GM23248 (cell line): ENCODE measurements around the gene QSOX2.

Source experiments
- EZH2 ChIP-seq: fragments of 200-600 bp; sonication (generic); IDR thresholded peaks from 2 replicates; pipeline ENCODE4 v1.6.1; 2018; ENCODE audit warnings: antibody characterized with exemption, mild to moderate bottlenecking; ENCODE audit not compliant: insufficient read depth, poor library complexity, severe bottlenecking
- EZH2phosphoT487 ChIP-seq: fragments of 200-600 bp; sonication (generic); IDR thresholded peaks from 2 replicates; pipeline ENCODE4 v1.6.1; 2018; ENCODE audit warnings: antibody characterized with exemption, moderate library complexity, mild to moderate bottlenecking, low read depth; ENCODE audit not compliant: insufficient read depth

DNA sequence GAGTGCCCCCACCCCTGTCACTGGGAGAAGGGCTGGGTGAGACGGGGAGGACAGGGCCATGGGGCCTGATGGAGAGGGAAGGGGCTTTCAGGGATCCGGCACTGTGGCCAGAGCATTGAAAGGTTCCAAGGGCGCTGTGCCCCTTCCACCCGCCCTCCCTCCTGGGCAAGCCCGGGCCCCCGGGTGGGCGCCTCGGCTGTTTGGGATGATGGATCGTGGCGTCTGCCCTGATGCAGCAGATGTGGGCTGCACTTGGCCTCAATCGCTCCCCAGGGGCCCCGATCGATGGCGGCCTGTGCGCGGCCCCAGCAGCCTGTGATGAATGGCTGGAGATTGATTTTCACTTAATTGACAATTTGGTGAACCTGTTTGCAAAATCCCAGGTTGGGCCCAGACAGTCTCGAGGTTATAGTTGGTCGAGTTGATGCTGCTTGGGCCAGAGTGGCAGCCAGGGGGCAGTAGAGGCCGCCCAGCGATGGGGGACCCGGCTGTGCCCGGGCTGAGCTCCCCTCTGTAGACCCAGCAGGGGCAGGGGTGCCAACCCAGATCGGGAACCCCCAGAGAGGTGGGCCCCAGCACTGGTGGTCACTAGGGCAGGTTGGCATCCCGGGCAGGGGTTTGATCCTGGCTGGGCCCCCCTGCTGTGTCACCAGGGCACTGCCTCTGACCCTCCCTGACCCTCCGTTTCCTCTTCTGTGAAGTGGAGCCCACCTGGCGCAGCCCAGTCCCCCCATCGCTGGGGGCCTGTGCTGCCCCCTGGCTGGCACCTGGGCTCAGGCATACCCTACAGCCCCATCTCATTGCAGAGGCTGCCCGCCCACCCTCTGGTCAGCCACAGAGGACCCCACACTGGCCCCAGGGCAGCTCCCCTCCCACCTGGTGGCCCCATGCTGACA is 75.4 kb downstream of the QSOX2 start:
- no peak for TF ChIP-seq EZH2phosphoT487
- no peak for TF ChIP-seq EZH2
